Stimulated activated CD8-positive, alpha-beta memory T cell treated with anti-CD3 and anti-CD28 coated beads, Interleukin-15, amount 100 ng/mL, for 4 hours (primary cell): ENCODE data around the gene TGFB2.

Experiments
- DNase-seq, 2 donors: peaks; one replicate each; pipeline ENCODE4 v3.0.0-alpha.2; 2020; ENCODE audit warnings: low read depth in 2 of 2

TGFB2 gene

GRCh38 chr1:218488986-218489385 lies 143.8 kb downstream of the TGFB2 start:
- DNase-seq, result no peak

GRCh38 chr1:218490406-218490922 lies 145.3 kb downstream of the TGFB2 start:
- DNase-seq, result no peak

- DNase-seq, result no peak
Measured at GRCh38 chr1:218492874-218493273, 147.7 kb downstream of the TGFB2 start.

GRCh38 chr1:218493986-218494385 lies 148.8 kb downstream of the TGFB2 start:
- no peak for DNase-seq
